OCI-LY7 (cell line): Measurements from ENCODE around the gene CDK19.

ENCODE experiments used
- EZH2phosphoT487 ChIP-seq: fragments of 200-600 bp; sonication (generic); IDR thresholded peaks from 2 replicates; pipeline ENCODE4 v1.6.1; 2018; ENCODE audit warnings: low read depth, borderline replicate concordance, mild to moderate bottlenecking, mixed run types, antibody characterized with exemption, low read length, moderate library complexity, mixed read lengths
- TF ChIP-seq, protein P1 (sequence below): fragments of 200-600 bp; sonication (generic); conservative IDR thresholded peaks from 2 replicates; pipeline ENCODE4 v1.5.1; 2014; ENCODE audit warnings: mild to moderate bottlenecking, antibody characterized with exemption, low read length, moderate library complexity, mixed read lengths

DNA sequence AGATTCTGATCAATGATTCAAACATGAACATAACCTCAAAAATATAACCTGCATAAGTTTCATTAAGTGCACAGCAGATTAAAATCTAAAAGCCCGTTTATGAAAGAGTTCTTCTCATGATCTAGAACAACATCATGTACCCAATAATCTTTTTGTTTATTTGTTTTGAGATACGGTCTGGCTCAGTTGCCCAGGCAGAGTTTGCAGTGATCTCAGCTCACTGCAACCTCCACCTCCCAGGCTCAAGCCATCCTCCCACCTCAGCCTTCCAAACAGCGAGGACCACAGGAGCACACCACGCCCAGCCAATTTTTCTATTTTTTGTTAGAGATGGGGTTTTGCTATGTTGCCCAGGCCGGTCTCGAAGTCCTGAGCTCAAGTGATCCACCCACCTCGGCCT lies 149.7 kb downstream of the CDK19 start:
- TF ChIP-seq, protein P1, sequence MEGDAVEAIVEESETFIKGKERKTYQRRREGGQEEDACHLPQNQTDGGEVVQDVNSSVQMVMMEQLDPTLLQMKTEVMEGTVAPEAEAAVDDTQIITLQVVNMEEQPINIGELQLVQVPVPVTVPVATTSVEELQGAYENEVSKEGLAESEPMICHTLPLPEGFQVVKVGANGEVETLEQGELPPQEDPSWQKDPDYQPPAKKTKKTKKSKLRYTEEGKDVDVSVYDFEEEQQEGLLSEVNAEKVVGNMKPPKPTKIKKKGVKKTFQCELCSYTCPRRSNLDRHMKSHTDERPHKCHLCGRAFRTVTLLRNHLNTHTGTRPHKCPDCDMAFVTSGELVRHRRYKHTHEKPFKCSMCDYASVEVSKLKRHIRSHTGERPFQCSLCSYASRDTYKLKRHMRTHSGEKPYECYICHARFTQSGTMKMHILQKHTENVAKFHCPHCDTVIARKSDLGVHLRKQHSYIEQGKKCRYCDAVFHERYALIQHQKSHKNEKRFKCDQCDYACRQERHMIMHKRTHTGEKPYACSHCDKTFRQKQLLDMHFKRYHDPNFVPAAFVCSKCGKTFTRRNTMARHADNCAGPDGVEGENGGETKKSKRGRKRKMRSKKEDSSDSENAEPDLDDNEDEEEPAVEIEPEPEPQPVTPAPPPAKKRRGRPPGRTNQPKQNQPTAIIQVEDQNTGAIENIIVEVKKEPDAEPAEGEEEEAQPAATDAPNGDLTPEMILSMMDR: no peak
- no peak for TF ChIP-seq EZH2phosphoT487
